Activated CD4-positive, alpha-beta T cell treated with anti-CD3 and anti-CD28 coated beads for 36 hours (primary cell): ENCODE data around the gene KCTD12. TPM values are rescaled to one million over a fixed set of nuclear protein-coding genes. Genes with fewer than 3 reads are reported as not detected.

Experiments
- ATAC-seq: fragments of 200-7000 bp; cut with Tn5 transposase; one replicate; pipeline ENCODE4 v1.10.0; 2021; ENCODE audit warnings: mild to moderate bottlenecking, moderate library complexity
- CTCF ChIA-PET: fragments of 350-600 bp; sonication (Branson Sonifier 250); formaldehyde crosslinking; loops from one replicate; lab custom pipeline; 2021; ENCODE audit warnings: antibody characterized with exemption; lab: Charles Lee
- POLR2A ChIA-PET: fragments of 350-600 bp; sonication (Branson Sonifier 250); formaldehyde crosslinking; loops from one replicate; lab custom pipeline; 2021; ENCODE audit warnings: antibody characterized with exemption, inconsistent platforms; lab: Charles Lee
- DNase-seq: peaks from one replicate; pipeline ENCODE4 v3.0.0-alpha.2; 2020
- H3K27ac Mint-ChIP-seq: one replicate; pipeline ENCODE4 v1.8.0; 2021; ENCODE audit warnings: mixed read lengths
- H3K27me3 Mint-ChIP-seq: one replicate; pipeline ENCODE4 v1.8.0; 2021; ENCODE audit warnings: mixed read lengths
- H3K36me3 Mint-ChIP-seq: one replicate; pipeline ENCODE4 v1.8.0; 2021; ENCODE audit warnings: low read depth, mixed read lengths
- H3K4me1 Mint-ChIP-seq: one replicate; pipeline ENCODE4 v1.8.0; 2021; ENCODE audit warnings: mixed read lengths
- H3K4me3 Mint-ChIP-seq: one replicate; pipeline ENCODE4 v1.8.0; 2021; ENCODE audit warnings: mild to moderate bottlenecking, moderate library complexity, mixed read lengths
- H3K9me3 Mint-ChIP-seq: one replicate; pipeline ENCODE4 v1.8.0; 2021; ENCODE audit warnings: low read depth, mixed read lengths
- intact Hi-C, 2 experiments: fragments of 100-400 bp; cut with DNase I in 1 of 2; cut with micrococcal nuclease in 1 of 2; formaldehyde crosslinking; loops; one replicate each; pipeline versions ENCODE4 v1.14.2 to v1.15.1; 2022 to 2024; cut with DNase I, micrococcal nuclease
- total RNA-seq, 2 experiments: library from RNA; stranded (reverse); gene quantifications; one replicate each; pipeline ENCODE4 v1.2.3, GENCODE V29; 2021

Gene KCTD12
- total RNA-seq, 2 experiments from 2014 or later: 9.9 to 11.1 TPM

- DNase-seq (no peak), ATAC-seq (no peak)
- peaks cover 6% of the 10 kb centered on the region for H3K27me3 Mint-ChIP-seq
- no peak overlapping the region for H3K27ac Mint-ChIP-seq
- peaks cover 3% of the 10 kb centered on the region for H3K4me1 Mint-ChIP-seq
- CTCF ChIA-PET: interaction anchor here (1.0 to 1.4 kb wide), 6 partner anchors 9 to 70 kb away, joined by 3 to 4 read pairs (median 3); partner anchors contain the start of gene KCTD12
- H3K36me3 Mint-ChIP-seq: no peaks in the 10 kb centered on the region
- no peak overlapping the region for H3K4me3 Mint-ChIP-seq
- intact Hi-C loops: no loop called here
- no peaks in the 10 kb centered on the region for H3K9me3 Mint-ChIP-seq
- POLR2A ChIA-PET: no interaction called here
Measured at GRCh38 chr13:76833441-76833954, 52.7 kb downstream of the KCTD12 start.

- Mint-ChIP-seq H3K27ac (no peak overlapping the region), H3K27me3 (peaks cover 6% of the 10 kb centered on the region), H3K36me3 (no peaks in the 10 kb centered on the region), H3K4me1 (peaks cover 6% of the 10 kb centered on the region), H3K9me3 (no peaks in the 10 kb centered on the region), H3K4me3 (no peak overlapping the region)
- POLR2A ChIA-PET: no interaction called here
- ATAC-seq (no peak), DNase-seq (no peak)
- intact Hi-C loops: no loop called here
- CTCF ChIA-PET: interaction anchor here (1.1 to 1.2 kb wide), 3 partner anchors 53 to 72 kb away, joined by 3 read pairs; partner anchors contain the start of gene KCTD12
Measured at GRCh38 chr13:76832258-76832988, 53.8 kb downstream of the KCTD12 start.

GRCh38 chr13:76830805-76831204 lies 55.4 kb downstream of the KCTD12 start:
- no peaks in the 10 kb centered on the region for H3K36me3 Mint-ChIP-seq

More at GRCh38 chr13:76830805-76831204, 55.4 kb downstream of the KCTD12 start:
- Mint-ChIP-seq H3K27me3 (peaks cover 3% of the 10 kb centered on the region), H3K4me1 (peaks cover 6% of the 10 kb centered on the region), H3K4me3 (no peak overlapping the region), H3K27ac (no peak overlapping the region), H3K9me3 (no peaks in the 10 kb centered on the region)
- intact Hi-C loops: no loop called here
- CTCF ChIA-PET: no interaction called here
- ATAC-seq (no peak), DNase-seq (no peak)
- POLR2A ChIA-PET: no interaction called here

Other genes with a start within 250 kb of the KCTD12 start
- gene ACOD1, start 62.1 kb upstream of the KCTD12 start, total RNA-seq: not detected
- gene CLN5, start 105.7 kb upstream of the KCTD12 start, total RNA-seq: 10 to 100 TPM; 14.5 to 14.9 TPM
- gene FBXL3, start 140.8 kb upstream of the KCTD12 start, total RNA-seq: 10 to 100 TPM; 28.4 to 31.6 TPM